Forelimb muscle (tissue), 1 donor: ENCODE measurements around the gene TMEM131. TPM values are rescaled to one million over a fixed set of nuclear protein-coding genes. Genes with fewer than 3 reads are reported as not detected.
"Not testable (repeated sequence)": the region's sequence is repeated elsewhere in the genome, so short reads cannot be mapped to it uniquely, and the experiment has no call there.

Source experiments
- DNase-seq: peaks from one replicate; pipeline ENCODE4 v3.0.0-alpha.2; 2013; ENCODE audit warnings: low read depth
- polyA plus RNA-seq: library from polyadenylated mRNA; unstranded; fragments of 120-200 nt; gene quantifications from one replicate; pipeline ENCODE4 v1.2.1, GENCODE V29; 2013; ENCODE audit not compliant: insufficient read length

The TMEM131 gene, protein sequence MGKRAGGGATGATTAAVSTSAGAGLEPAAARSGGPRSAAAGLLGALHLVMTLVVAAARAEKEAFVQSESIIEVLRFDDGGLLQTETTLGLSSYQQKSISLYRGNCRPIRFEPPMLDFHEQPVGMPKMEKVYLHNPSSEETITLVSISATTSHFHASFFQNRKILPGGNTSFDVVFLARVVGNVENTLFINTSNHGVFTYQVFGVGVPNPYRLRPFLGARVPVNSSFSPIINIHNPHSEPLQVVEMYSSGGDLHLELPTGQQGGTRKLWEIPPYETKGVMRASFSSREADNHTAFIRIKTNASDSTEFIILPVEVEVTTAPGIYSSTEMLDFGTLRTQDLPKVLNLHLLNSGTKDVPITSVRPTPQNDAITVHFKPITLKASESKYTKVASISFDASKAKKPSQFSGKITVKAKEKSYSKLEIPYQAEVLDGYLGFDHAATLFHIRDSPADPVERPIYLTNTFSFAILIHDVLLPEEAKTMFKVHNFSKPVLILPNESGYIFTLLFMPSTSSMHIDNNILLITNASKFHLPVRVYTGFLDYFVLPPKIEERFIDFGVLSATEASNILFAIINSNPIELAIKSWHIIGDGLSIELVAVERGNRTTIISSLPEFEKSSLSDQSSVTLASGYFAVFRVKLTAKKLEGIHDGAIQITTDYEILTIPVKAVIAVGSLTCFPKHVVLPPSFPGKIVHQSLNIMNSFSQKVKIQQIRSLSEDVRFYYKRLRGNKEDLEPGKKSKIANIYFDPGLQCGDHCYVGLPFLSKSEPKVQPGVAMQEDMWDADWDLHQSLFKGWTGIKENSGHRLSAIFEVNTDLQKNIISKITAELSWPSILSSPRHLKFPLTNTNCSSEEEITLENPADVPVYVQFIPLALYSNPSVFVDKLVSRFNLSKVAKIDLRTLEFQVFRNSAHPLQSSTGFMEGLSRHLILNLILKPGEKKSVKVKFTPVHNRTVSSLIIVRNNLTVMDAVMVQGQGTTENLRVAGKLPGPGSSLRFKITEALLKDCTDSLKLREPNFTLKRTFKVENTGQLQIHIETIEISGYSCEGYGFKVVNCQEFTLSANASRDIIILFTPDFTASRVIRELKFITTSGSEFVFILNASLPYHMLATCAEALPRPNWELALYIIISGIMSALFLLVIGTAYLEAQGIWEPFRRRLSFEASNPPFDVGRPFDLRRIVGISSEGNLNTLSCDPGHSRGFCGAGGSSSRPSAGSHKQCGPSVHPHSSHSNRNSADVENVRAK (N-terminal part only)
- 46.4 TPM for polyA plus RNA-seq

DNA sequence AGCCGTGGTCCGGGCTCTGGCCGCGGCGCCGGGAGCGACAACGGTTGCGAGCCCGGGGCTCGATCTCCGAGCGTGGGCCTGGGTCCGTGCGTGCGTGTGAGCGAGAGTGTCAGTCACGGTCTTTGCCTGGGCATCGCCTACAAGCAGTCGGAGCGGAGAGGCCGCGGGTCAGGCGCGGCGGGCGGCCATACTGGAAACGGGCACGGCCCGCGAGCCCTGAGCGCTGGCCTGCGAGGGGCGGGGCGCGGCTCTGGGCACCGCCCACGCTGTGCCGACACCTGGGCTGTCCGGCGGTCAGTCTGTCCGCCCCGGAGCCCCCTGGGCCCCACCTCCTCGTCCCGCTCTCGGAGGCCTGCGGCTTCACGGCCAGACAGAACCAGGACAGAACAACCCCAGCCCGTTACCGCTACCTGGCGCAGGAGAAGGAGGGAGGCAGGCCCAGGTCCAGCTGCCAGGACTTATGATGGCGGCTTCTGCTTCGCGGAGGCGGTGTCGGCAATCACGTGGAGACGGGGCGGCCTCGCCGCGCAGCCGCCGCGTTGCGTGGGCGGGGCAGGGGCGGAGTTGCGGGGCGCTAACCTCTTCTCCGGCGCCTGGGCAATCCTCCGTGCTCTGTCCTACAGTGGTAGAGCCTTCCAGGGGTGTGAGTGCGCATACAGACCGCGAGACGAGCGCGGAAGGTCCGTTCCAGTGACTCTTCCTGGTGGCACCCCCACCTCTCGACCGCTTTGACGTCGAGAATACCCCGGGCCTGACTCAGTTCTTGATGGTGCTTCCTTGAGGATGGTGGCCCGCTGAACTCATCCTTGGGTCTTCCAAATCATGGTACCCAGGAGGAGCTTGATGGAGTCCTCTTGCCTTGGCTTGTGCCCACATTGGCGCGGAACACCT lies at the start of gene TMEM131:
Gene TMEM131, minus strand, starts transcription at position 215 of the 891 bp plus-strand sequence. CDS start 286 bp downstream, outside the sequence.
- peak; percentile 80 for DNase-seq

DNA sequence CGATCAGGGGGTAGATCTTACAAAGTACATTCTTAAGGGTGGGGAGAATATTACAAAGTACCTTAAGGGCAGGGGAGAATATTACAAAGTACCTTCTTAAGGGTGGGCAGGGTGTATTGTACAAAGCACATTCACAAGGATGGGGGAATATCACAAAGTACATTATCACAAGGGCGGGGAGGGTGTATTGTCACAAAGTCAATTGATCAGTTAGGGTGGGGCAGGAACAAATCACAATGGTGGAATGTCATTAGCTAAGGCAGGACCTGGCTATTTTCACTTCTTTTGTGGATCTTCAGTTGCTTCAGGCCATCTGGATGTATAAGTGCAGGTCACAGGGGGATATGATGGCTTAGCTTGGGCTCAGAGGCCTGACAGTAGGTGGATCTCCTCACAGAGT lies 49.0 kb upstream of the TMEM131 start:
- not testable (repeated sequence) for DNase-seq

DNA sequence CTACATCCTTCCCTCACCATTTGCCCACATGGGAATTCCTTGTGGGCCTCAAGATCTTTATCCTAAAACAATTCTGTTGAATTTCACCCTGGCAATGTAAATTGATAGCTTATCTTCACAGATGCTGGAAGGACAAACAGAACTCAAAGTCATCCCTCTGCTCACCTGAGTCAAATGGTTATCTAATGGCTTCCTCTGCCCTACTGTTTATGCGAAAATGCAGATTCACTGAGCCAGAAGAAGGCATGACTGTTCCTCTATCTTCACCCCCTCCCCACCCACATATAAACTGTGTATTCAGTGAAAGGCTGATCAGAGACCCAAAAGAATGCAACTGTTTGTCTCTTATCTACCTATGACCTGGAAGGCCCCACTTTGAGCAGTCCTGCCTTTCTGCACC lies 47.4 kb upstream of the TMEM131 start:
- DNase-seq = no peak

DNA sequence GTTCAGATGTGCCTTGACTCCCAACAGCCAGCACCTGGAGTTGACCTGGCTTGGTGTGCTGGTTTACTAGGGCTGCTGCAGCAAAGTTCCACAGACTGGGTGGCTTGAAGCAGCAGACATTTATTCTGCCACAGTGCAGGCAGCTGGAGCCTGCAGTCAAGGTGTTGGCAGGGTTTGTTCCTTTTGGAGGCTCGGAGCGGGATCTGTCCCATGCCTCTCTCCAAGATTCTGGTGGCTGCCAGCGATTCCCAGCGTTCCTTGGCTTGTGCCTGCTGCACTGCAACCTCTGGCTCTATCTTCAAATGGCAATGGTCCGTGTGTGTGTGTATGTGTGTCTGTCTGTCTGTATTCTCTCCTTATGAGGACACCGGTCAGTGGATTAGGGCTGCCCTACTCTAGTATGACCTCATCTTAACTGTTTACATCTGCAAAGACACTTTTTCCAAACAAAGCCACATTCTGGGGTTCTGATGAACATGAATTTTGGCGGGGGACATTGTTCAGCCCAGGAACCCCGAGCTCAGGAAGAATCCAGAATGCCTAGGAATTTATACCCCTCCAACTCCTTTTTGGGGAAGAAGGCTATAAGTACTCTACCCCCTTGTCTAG lies 44.7 kb upstream of the TMEM131 start:
- DNase-seq = no peak

DNA sequence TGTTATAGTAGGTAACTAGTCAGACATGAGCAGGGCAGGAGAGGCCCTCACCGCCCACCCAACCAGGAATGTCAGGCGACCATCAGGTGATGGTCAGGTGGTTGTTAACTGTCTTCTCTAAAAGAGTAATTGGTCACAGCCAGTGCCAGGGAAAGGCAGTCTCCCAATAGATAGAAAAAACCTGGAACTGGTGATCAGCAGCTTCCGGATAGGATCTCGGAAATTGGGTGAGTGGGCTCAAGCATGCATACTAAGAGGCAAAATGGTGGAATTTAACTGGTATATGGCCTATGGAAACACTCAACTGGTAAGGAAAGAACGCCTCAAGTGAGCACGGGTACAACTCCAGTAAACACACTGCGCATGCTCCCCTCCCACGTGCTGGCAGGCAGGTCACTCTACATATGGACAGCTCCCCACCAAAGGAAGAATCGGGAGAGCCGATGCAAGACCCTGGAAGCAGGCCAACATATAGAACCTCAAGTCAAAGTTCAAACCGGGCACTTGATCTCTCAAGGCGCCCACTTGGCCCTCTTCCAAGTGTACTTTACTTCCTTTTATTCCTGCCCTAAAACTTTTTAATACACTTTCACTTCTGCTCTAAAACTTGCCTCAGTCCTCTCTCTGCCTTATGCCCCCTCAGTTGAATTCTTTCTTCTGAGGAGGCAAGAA lies 43.5 kb upstream of the TMEM131 start:
- no peak for DNase-seq

DNA sequence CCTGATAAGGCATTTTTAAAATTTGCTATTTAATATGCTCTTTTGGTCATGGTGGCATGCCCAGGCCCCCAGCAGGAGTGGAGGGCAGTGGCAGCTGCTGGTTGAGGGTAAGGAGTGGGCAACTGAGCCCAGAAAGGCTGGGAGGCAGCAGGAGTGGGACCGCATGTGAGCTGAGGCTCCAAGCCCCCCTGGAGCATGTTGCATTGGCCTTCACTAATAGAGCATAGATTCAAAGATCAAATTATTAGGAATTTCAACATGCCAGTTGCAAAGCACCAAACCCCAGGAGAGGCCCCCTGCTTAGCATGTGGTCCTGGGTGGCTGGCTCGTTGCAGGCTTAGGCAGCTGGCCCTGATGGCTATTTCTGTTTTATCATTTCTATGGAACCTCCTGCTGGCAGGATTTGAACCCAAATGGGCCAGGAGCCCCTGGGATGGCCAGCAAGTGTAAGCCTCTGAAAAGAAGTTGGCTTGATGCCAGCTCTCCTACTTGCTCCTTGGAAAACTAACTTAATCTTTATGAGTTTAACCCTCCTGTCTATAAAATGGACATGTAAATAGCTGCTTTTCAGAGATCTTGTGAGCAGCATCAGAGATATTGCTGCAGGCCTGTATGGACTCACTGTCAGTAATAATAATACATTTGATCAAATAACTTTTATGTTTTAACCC lies 42.1 kb upstream of the TMEM131 start:
- DNase-seq = no peak

DNA sequence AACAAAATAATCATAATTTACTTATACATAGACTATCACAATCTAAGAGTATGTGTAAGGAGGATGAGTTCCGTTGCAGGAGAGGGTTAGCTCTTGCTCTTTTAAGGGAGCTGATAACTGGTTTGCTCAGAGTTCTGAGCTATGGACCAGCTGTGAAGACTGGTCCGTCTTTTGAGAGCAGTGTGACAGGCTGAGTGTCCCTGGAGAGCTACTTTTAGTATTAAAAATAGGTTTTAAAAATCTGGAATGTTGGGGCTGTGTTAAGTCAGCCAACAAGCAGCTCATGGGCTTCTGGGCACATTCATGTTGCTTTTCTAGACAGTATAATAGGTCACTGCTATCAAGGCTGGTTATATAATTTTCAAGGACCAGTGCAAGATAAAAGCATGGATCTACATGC lies 41.5 kb upstream of the TMEM131 start:
- DNase-seq = no peak

DNA sequence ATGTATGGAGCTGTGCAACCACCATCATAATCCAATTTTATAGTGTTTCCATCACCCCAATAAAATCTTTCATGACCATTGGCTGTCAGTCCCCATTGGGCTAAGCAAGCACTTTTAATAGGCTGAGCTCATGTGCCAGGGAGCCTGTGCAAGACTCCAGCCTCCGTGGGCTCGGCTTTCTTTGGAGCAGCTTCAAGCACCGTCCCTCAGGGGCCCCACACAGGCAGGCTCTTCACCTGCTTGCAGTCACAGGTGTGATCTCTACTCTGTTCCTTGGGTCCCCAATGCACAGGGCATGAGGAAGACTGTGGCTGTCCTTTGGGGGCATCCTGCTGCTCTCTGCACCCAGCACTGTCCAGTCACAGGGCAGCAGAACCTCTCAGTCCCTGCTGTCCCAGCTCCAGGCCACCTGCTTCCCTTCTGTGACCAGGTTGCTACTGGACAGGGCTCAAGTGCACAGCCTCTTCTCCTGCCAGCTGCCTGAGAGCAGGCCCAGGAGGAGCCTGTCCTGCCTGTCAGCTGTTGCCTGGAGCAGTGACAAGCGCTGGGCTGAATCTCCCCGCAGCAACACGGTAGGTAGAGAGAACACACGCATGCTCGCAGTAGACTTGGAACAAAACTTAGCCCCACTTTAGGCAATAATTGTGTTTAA lies 40.7 kb upstream of the TMEM131 start:
- DNase-seq = no peak

DNA sequence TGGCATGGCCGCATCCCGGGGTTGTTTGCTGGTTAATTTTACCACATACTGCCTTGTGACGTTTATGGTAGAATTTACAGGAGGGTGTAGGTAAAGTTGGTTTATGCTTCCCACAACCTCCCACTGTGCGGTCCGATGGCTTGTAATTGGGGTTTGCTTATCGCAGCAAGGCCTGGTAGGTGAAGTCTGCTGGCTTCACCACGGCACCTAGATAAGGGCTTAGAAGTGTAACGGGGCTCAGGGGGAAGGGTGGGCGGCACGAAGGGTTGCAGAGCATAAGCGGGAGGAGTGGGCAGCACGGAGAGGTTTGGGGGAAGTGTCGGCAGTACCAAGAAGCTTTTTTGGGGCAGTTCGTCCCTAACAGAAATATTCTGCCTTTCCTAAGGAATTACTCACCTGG lies 39.0 kb upstream of the TMEM131 start:
- DNase-seq = no peak

DNA sequence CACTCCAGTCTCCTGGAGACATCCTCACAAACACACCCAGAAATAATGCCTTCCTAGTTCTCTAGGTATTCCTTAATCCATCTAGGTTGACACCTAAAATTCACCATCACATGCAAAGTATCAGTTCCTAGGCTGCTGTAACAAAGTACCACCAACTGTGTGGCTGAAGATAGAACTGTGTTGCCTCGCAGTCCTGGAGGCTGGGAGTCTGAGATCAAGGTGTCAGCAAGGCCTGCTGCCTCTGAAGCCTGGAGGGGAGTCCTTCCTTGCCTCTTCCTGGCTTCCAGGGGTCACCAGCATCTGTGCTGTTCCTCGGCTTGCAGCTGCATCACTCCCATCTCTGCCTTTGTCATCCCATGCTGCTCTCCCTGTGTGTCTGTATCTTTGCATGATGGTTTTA lies 36.3 kb upstream of the TMEM131 start:
- no peak for DNase-seq

DNA sequence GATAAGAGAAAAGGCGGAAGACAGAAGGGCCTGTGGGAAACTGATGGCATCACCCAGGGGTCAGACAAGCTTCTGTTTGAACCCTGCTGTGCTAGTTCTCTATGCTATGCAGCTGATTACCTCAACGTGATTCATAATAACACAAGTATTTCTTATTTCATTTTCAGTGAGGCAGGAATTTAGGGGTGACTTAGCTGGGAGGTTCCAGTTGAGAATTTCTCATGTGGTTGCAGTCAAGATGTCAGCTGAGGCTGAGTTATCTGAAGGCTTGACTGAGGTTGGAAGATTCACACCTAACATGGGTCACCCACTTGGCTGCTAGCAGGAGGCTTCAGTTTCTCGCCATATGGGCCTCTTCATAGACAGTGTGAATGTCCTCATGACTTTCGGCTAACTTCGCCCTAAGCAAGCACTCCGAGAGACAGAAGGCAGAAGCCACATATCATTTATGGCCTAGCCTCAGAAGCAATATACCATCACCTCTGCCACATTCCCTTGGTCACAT lies 34.0 kb upstream of the TMEM131 start:
- no peak for DNase-seq

DNA sequence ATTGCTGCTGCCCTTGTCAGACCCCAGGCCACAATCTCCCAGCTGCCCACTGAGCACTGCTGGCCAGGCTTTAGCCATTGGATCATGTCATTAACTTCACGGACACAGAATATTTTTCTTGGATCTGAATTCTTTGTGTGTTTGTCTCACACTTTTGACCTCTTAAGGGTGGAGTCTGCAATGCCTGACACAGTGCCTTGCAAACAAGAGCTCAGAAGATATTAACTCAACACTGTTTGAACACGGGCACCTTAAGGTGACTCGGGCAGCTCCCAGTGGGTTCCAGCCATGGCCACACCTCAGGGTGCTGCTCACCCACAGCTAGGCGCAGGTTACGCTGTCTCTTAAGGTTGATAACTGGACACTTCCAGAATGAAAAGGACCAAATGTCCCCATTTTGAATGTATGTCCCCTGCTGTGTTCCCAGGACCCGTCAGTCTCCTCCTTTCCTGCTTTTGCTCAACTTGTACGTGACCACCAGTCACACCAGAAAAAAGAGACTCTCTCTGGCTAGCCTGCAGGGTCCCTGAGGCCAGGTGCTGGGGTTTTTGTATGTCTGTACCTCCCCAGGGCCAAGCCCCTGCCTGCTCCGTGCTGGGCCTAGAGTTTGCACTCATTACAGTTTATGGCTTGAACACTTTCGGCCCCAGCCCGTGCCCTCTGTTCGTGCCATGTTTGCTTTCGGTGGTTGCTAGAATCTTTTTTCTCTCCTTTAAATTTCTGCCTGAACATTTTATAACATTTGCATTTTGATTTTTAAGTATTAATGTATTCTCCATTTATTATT lies 33.4 kb upstream of the TMEM131 start:
- no peak for DNase-seq

DNA sequence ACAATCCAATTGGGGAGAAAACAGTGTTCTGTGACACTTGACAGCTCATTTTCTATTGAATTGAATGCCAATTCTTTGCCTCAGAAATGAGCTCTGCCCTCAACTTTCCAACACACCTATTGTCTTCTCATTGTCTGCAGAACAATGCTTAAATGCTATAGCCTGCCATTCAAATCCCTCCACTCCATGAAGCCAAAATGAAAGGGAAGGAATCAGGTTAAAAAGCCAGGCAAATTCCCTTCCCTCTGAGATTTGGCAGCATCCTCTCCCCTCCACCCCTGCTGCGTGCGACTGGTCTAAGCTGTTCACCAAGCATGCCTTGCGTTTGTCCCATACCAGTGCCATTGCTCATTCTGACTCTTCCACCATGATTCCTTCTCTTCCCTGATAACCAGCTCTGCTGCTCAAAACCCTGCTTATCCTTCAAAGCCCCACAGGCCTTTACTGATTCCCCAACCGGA lies 32.4 kb upstream of the TMEM131 start:
- DNase-seq = no peak

DNA sequence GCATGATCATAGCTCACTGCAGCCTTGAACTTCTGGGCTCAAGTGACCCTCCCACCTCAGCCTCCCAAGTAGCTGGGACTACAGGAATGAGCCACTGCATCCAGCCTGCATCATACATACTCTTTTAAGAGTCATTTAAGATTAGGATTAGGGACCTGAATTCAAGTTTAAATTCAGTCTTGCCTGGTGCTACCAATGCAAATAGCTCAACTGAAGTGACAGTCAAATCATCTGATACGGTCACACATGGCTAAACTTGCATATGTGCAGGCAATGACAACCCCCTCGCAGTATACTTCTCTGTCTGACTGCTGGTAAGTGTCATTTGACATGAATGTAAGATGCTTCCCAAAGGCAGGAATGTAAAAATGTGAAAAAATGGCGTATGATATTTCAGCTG lies 31.8 kb upstream of the TMEM131 start:
- DNase-seq = no peak

DNA sequence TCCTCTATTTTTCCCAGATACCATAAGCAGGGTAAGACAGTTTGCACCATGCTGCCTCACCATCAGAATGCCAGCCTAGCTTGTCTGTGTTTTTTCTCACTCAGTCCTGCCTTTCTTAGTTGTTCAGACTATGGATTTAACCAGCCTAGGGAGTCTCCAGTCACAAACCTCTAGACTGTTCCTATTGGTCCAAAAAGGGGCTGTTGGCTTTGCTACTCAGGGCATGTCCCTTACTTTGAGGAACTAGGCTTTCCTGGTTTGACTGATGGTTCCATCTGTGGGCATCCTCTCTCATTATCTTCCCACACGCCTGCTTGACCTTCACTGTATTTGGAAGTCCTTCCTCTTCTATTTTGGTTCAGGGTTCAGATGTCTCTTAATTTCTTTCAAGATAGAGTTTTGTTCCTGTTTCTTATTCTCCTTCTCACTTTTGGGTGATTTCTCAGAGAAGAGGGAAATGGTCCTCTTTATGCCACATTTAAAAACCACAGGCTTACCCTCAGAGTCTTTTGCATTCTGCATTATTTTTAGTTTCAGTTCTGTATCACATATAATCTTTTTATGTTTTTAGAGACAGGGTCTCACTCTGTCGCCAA lies 31.3 kb upstream of the TMEM131 start:
- no peak for DNase-seq

DNA sequence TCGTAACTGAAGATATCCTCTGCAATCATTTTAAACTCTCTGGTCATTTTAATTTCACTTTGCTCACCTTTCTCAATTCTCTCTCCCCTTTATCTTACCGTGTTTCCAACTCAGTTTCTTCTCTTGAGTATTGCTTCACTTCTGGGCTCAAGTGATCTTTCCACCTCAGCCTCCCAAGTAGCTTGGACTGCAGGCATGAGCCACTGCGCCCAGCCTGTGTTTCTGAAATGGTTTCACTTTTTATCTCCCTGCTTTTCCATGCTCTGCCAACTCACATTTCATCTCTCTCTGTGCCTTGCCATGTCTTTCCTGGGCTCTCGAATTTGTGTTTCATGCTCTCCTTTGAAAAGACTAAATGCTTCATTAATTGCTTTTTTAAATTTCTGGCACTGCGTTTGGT lies 30.5 kb upstream of the TMEM131 start:
- no peak for DNase-seq

DNA sequence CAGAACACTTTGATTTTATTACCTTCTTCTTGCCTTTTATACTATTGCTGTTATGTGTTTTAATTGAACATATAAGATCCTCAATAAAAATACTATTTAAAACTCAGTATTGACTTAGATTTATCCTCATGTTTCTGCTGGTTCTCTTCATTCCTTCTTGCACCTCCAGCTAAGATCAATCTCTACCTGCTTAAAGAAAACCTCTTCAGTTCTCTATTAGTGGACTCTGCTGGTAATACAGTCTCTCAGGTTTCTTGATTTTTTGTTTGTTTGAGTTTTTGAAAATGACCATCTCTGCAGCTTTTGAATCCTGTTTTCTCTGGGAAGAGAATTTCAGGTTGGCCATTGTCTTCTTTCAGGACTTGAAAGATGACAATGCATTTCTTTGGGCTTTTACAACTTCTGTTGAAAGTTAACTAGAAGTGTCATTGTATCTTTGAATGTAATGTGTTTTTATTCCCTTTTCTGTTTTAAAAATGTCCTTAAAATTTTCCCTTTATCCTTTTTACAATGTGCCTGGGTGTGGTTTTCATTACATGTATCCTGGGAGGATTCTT lies 29.8 kb upstream of the TMEM131 start:
- DNase-seq = no peak
